Testis (tissue), 2 donors: ENCODE data around the gene OPA1.

ENCODE experiments used
- CTCF ChIP-seq, 3 experiments: fragments of 450-650 bp in 2 of 3; fragments of 200-600 bp in 1 of 3; sonication (generic) in 1 of 3; IDR thresholded peaks; one replicate each; pipeline ENCODE4 v1.5.1; 2016 to 2019; ENCODE audit warnings: antibody characterized with exemption in 3 of 3, mild to moderate bottlenecking in 2 of 3, moderate library complexity in 1 of 3
- POLR2A ChIP-seq: fragments of 450-650 bp; IDR thresholded peaks from one replicate; pipeline ENCODE4 v1.6.1; 2017; ENCODE audit warnings: antibody characterized with exemption, mild to moderate bottlenecking, moderate library complexity

GRCh38 chr3:193620057-193620456, 27.0 kb downstream of the OPA1 start:
- no peak for TF ChIP-seq CTCF (IDR thresholded peaks at IDR 0.05)
- no peak for TF ChIP-seq POLR2A
